HCT116 (cell line): ENCODE measurements around the gene MRPL47. TPM values are rescaled to one million over a fixed set of nuclear protein-coding genes. Genes with fewer than 3 reads are reported as not detected.

Source experiments
- ATAC-seq: fragments of 200-7000 bp; cut with Tn5 transposase; 2 replicates; pipeline ENCODE4 v1.9.1; 2020; ENCODE audit warnings: mild to moderate bottlenecking, moderate library complexity
- BruUV-seq: library from RNA; stranded (reverse); fragments of 400-500 nt; replicated peaks from 2 replicates; lab custom pipeline; 2021; lab: Mats Ljungman, UMichigan
- CTCF ChIA-PET: fragments of 300-600 bp; sonication (Branson Sonifier 250); formaldehyde crosslinking; loops from one replicate; lab custom pipeline; 2021; ENCODE audit warnings: antibody characterized with exemption; lab: Charles Lee
- POLR2A ChIA-PET: fragments of 300-600, 350-600 bp; sonication (Branson Sonifier 250); formaldehyde crosslinking; loops from one replicate; lab custom pipeline; 2021; ENCODE audit warnings: antibody characterized with exemption; lab: Charles Lee
- RAD21 ChIA-PET, 2 experiments: fragments of 300-600 bp; sonication (Branson Sonifier 250); formaldehyde crosslinking; loops; one replicate each; lab custom pipeline; 2023; ENCODE audit warnings: low total read pairs in 2 of 2; ENCODE audit not compliant: uncharacterized antibody in 2 of 2, unreplicated experiment in 2 of 2, low non-redundant PET in 1 of 2; lab: Charles Lee
- DNase-seq: peaks from one replicate; pipeline ENCODE4 v3.0.0-alpha.2; 2010; ENCODE audit warnings: low read depth, low spot score
- H2AFZ ChIP-seq: fragments of 200-600 bp; shearing (Covaris generic), sonication (generic); 2 replicates; pipeline ENCODE4 v1.6.1; 2017; ENCODE audit warnings: low read depth, mixed run types, mixed read lengths, antibody characterized with exemption, low read length; ENCODE audit not compliant: poor library complexity, severe bottlenecking
- H3K27ac ChIP-seq: 2 replicates; pipeline ENCODE4 v1.5.1; 2012; ENCODE audit warnings: low read depth, low read length
- H3K27me3 ChIP-seq: fragments of 200-600 bp; sonication (generic); 2 replicates; pipeline ENCODE4 v1.6.1; 2016; ENCODE audit warnings: mixed run types, low read length, mixed read lengths; ENCODE audit not compliant: insufficient read depth
- H3K36me3 ChIP-seq, 2 experiments: fragments of 200-500 bp in 1 of 2; fragments of 200-600 bp in 1 of 2; sonication (Bioruptor generic) in 1 of 2; sonication (generic) in 1 of 2; 2 replicates each; pipeline versions ENCODE4 v1.5.1 to v1.6.1; 2014 to 2016; ENCODE audit warnings: low read length in 2 of 2, inconsistent platforms in 1 of 2, mixed read lengths in 1 of 2, mixed run types in 1 of 2; ENCODE audit not compliant: insufficient read depth in 2 of 2, control insufficient read depth in 1 of 2
- H3K4me1 ChIP-seq, 2 experiments: fragments of 200-600 bp in 1 of 2; sonication (generic) in 1 of 2; 2 replicates each; pipeline versions ENCODE4 v1.5.1 to v1.6.1; 2012 to 2017; ENCODE audit warnings: low read length in 2 of 2, inconsistent platforms in 1 of 2, mild to moderate bottlenecking in 1 of 2, mixed read lengths in 1 of 2, mixed run types in 1 of 2, moderate library complexity in 1 of 2; ENCODE audit not compliant: insufficient read depth in 2 of 2, control insufficient read depth in 1 of 2
- H3K4me2 ChIP-seq: fragments of 200-600 bp; sonication (generic); 2 replicates; pipeline ENCODE4 v1.6.1; 2017; ENCODE audit warnings: mixed run types, low read length, mixed read lengths
- H3K4me3 ChIP-seq, 2 experiments: fragments of 200-600 bp in 1 of 2; sonication (generic) in 1 of 2; replicated peaks in 1 of 2; 2 replicates each; pipeline ENCODE4 v1.5.1; 2011 to 2016; ENCODE audit warnings: low read length in 2 of 2, control low read depth in 1 of 2, low read depth in 1 of 2, mild to moderate bottlenecking in 1 of 2, mixed read lengths in 1 of 2, mixed run types in 1 of 2
- H3K79me2 ChIP-seq: fragments of 200-600 bp; sonication (generic); 2 replicates; pipeline ENCODE4 v1.6.1; 2017; ENCODE audit warnings: mild to moderate bottlenecking, mixed run types, low read length, moderate library complexity, mixed read lengths; ENCODE audit not compliant: insufficient read depth
- H3K9ac ChIP-seq: fragments of 200-600 bp; sonication (generic); 2 replicates; pipeline ENCODE4 v1.6.1; 2016; ENCODE audit warnings: low read length, mixed read lengths
- H3K9me2 ChIP-seq: fragments of 200-600 bp; sonication (generic), shearing (Covaris generic); 2 replicates; pipeline ENCODE4 v1.6.1; 2017; ENCODE audit warnings: mixed run types, mild to moderate bottlenecking, moderate library complexity; ENCODE audit not compliant: insufficient read depth
- H3K9me3 ChIP-seq, 2 experiments: fragments of 200-500 bp in 1 of 2; fragments of 200-600 bp in 1 of 2; sonication (Bioruptor generic) in 1 of 2; sonication (generic) in 1 of 2; 2 replicates each; pipeline ENCODE4 v1.6.1; 2014 to 2017; ENCODE audit warnings: low read length in 2 of 2, mixed read lengths in 2 of 2, inconsistent platforms in 1 of 2, low read depth in 1 of 2, mild to moderate bottlenecking in 1 of 2, mixed run types in 1 of 2, moderate library complexity in 1 of 2; ENCODE audit not compliant: control insufficient read depth in 1 of 2, insufficient read depth in 1 of 2
- H4K20me1 ChIP-seq: fragments of 200-600 bp; sonication (generic), shearing (Covaris generic); 2 replicates; pipeline ENCODE4 v1.6.1; 2017; ENCODE audit warnings: mixed run types, mild to moderate bottlenecking, moderate library complexity; ENCODE audit not compliant: insufficient read depth
- CBX3 ChIP-seq: IDR thresholded peaks from 2 replicates; pipeline ENCODE4 v1.6.1; 2012; ENCODE audit warnings: low read depth
- CEBPB ChIP-seq: IDR thresholded peaks from 2 replicates; pipeline ENCODE4 v1.6.1; 2012; ENCODE audit warnings: low read depth
- CTCF ChIP-seq, 3 experiments: fragments of 200-600 bp in 1 of 3; sonication (generic) in 1 of 3; IDR thresholded peaks in 2 of 3; conservative IDR thresholded peaks in 1 of 3; 2 replicates each; pipeline ENCODE4 v1.5.1; 2012 to 2017; ENCODE audit warnings: low read depth in 2 of 3, low read length in 2 of 3, antibody characterized with exemption in 1 of 3, borderline replicate concordance in 1 of 3, control low read depth in 1 of 3, mild to moderate bottlenecking in 1 of 3, mixed read lengths in 1 of 3, mixed run types in 1 of 3, moderate library complexity in 1 of 3; ENCODE audit not compliant: insufficient read depth in 1 of 3
- FOSL1 ChIP-seq: IDR thresholded peaks from 2 replicates; pipeline ENCODE4 v1.6.1; 2012; ENCODE audit warnings: low read depth
- POLR2A ChIP-seq: IDR thresholded peaks from 2 replicates; pipeline ENCODE4 v1.7.0; 2011; ENCODE audit warnings: borderline replicate concordance; ENCODE audit not compliant: insufficient read depth, insufficient read length; ENCODE audit errors: extremely low read depth
- POLR2AphosphoS5 ChIP-seq: IDR thresholded peaks from 2 replicates; pipeline ENCODE4 v1.6.1; 2011; ENCODE audit warnings: mild to moderate bottlenecking, low read depth, low read length, moderate library complexity
- RAD21 ChIP-seq: IDR thresholded peaks from 2 replicates; pipeline ENCODE4 v1.6.1; 2012; ENCODE audit warnings: low read depth, mild to moderate bottlenecking
- REST ChIP-seq: IDR thresholded peaks from 2 replicates; pipeline ENCODE4 v1.6.1; 2012; ENCODE audit warnings: low read depth
- SIN3A ChIP-seq: IDR thresholded peaks from 2 replicates; pipeline ENCODE4 v1.6.1; 2012; ENCODE audit warnings: low read depth
- SP1 ChIP-seq: IDR thresholded peaks from 2 replicates; pipeline ENCODE4 v1.6.1; 2012; ENCODE audit warnings: low read depth
- TCF7L2 ChIP-seq: IDR thresholded peaks from 2 replicates; pipeline ENCODE4 v1.7.0; 2011; ENCODE audit warnings: borderline replicate concordance, inconsistent platforms; ENCODE audit not compliant: insufficient read depth, insufficient read length; ENCODE audit errors: extremely low read depth
- YY1 ChIP-seq: IDR thresholded peaks from 2 replicates; pipeline ENCODE4 v1.6.1; 2011; ENCODE audit warnings: low read length, low read depth, moderate library complexity, mild to moderate bottlenecking; ENCODE audit not compliant: insufficient replicate concordance; ENCODE audit errors: extremely low read depth
- ZNF274 ChIP-seq: fragments of 200-500 bp; sonication (Bioruptor generic); IDR thresholded peaks from 2 replicates; pipeline ENCODE4 v1.6.1; 2014; ENCODE audit warnings: mild to moderate bottlenecking, low read depth, low read length, inconsistent platforms
- intact Hi-C: fragments of 100-400 bp; cut with micrococcal nuclease; formaldehyde crosslinking; loops from 2 replicates; pipeline ENCODE4 v1.10.0; 2022
- total RNA-seq: library from RNA; stranded (reverse); gene quantifications from one replicate; pipeline ENCODE4 v1.2.1, GENCODE V29; 2021; ENCODE audit not compliant: unreplicated experiment
- TF ChIP-seq, protein P1 (sequence below): IDR thresholded peaks from 2 replicates; pipeline ENCODE4 v1.6.1; 2012
- TF ChIP-seq, protein P2 (sequence below): IDR thresholded peaks from 2 replicates; pipeline ENCODE4 v1.6.1; 2012

Gene MRPL47
- total RNA-seq, 1 experiment from 2014 or later: 52.3 TPM

GRCh38 chr3:179642871-179643270, 38.4 kb upstream of the MRPL47 start:
- Histone ChIP-seq H3K9ac (no peak overlapping the region), H3K27ac (no peak overlapping the region), H3K4me1 (peaks cover 3 to 16% of the 10 kb centered on the region in 2 experiments; a peak in 1 of 4 replicates), H3K79me2 (no peaks in the 10 kb centered on the region), H4K20me1 (no peaks in the 10 kb centered on the region)
- CTCF ChIA-PET: no interaction called here
- no peak for DNase-seq
- no peak for TF ChIP-seq CBX3
- TF ChIP-seq POLR2A: no peak
- no peak for TF ChIP-seq SIN3A
- no peak for TF ChIP-seq REST
- TF ChIP-seq SP1: no peak
- TF ChIP-seq POLR2AphosphoS5: no peak
- TF ChIP-seq, protein P1, sequence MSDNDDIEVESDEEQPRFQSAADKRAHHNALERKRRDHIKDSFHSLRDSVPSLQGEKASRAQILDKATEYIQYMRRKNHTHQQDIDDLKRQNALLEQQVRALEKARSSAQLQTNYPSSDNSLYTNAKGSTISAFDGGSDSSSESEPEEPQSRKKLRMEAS: no peak
- no peak for TF ChIP-seq YY1
- TF ChIP-seq RAD21: no peak
- TF ChIP-seq ZNF274: no peak
- TF ChIP-seq, protein P2, sequence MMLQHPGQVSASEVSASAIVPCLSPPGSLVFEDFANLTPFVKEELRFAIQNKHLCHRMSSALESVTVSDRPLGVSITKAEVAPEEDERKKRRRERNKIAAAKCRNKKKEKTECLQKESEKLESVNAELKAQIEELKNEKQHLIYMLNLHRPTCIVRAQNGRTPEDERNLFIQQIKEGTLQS: no peak
- no peak for TF ChIP-seq FOSL1
- no peak for TF ChIP-seq TCF7L2
- no peak for TF ChIP-seq CTCF (IDR thresholded peaks at IDR 0.05 in 2 of 3, conservative IDR thresholded peaks at IDR 0.05 in 1 of 3; ENCODE audit: borderline replicate concordance in 1 of 3, insufficient read depth in 1 of 3, low read depth in 2 of 3, low read length in 2 of 3)
- TF ChIP-seq CEBPB: no peak
- TF ChIP-seq, all 23 proteins: peak for 0
- Histone ChIP-seq H3K27me3 (no peaks in the 10 kb centered on the region), H3K9me3 (no peaks in the 10 kb centered on the region), H3K4me3 (no peak overlapping the region), H3K9me2 (no peaks in the 10 kb centered on the region), H3K36me3 (no peaks in the 10 kb centered on the region), H3K4me2 (no peak overlapping the region), H2AFZ (no peak overlapping the region)
- intact Hi-C loops: no loop called here
- no TSS peak for BruUV-seq
- POLR2A ChIA-PET: no interaction called here
- RAD21 ChIA-PET: no interaction called here
- no peak for ATAC-seq
